ENCODE measurements around the gene C10orf71. TPM values are rescaled to one million over a fixed set of nuclear protein-coding genes. Genes with fewer than 3 reads are reported as not detected.

Gene C10orf71
- polyA plus RNA-seq, 3 donors, result 0.19 to 0.28 TPM; not detected in 1

GRCh38 chr10:49335364-49335972 lies 36.5 kb downstream of the C10orf71 start:
- no peak for DNase-seq

- DNase-seq, result no peak
Observed at GRCh38 chr10:49338604-49339003, 39.6 kb downstream of the C10orf71 start.

GRCh38 chr10:49344840-49345239 lies 45.9 kb downstream of the C10orf71 start:
- DNase-seq, result no peak

- no peak for DNase-seq
Observed at GRCh38 chr10:49347342-49347741, 48.4 kb downstream of the C10orf71 start.

- DNase-seq, result no peak
Observed at GRCh38 chr10:49347827-49348226, 48.9 kb downstream of the C10orf71 start.

- DNase-seq, result no peak
Observed at GRCh38 chr10:49348593-49348992, 49.6 kb downstream of the C10orf71 start.

- no peak for DNase-seq
Observed at GRCh38 chr10:49349390-49349789, 50.4 kb downstream of the C10orf71 start.

GRCh38 chr10:49350138-49350537 lies 51.2 kb downstream of the C10orf71 start:
- no peak for DNase-seq

- DNase-seq, result no peak
Observed at GRCh38 chr10:49350846-49351532, 52.0 kb downstream of the C10orf71 start.

- DNase-seq, result no peak
Observed at GRCh38 chr10:49351669-49352068, 52.7 kb downstream of the C10orf71 start.

GRCh38 chr10:49352323-49352722 lies 53.4 kb downstream of the C10orf71 start:
- no peak for DNase-seq

- no peak for DNase-seq
Observed at GRCh38 chr10:49353026-49353894, 54.3 kb downstream of the C10orf71 start.

GRCh38 chr10:49353895-49354566 lies 55.1 kb downstream of the C10orf71 start:
- no peak for DNase-seq

GRCh38 chr10:49354593-49354992 lies 55.6 kb downstream of the C10orf71 start:
- no peak for DNase-seq

- no peak for DNase-seq
Observed at GRCh38 chr10:49355221-49355620, 56.3 kb downstream of the C10orf71 start.

- DNase-seq, result no peak
Observed at GRCh38 chr10:49356181-49356580, 57.2 kb downstream of the C10orf71 start.

- no peak for DNase-seq
Observed at GRCh38 chr10:49356944-49357343, 58.0 kb downstream of the C10orf71 start.

- DNase-seq, result no peak
Observed at GRCh38 chr10:49357910-49358309, 58.9 kb downstream of the C10orf71 start.

- DNase-seq, result no peak
Observed at GRCh38 chr10:49359349-49360270, 60.6 kb downstream of the C10orf71 start.

- no peak for DNase-seq
Observed at GRCh38 chr10:49360271-49361177, 61.6 kb downstream of the C10orf71 start.

Data from renal pelvis (tissue), 4 donors.